ENCODE measurements around the gene IQGAP3.
A peak's percentile ranks its signal among the peaks of the same experiment; 100 is the strongest.

DNA sequence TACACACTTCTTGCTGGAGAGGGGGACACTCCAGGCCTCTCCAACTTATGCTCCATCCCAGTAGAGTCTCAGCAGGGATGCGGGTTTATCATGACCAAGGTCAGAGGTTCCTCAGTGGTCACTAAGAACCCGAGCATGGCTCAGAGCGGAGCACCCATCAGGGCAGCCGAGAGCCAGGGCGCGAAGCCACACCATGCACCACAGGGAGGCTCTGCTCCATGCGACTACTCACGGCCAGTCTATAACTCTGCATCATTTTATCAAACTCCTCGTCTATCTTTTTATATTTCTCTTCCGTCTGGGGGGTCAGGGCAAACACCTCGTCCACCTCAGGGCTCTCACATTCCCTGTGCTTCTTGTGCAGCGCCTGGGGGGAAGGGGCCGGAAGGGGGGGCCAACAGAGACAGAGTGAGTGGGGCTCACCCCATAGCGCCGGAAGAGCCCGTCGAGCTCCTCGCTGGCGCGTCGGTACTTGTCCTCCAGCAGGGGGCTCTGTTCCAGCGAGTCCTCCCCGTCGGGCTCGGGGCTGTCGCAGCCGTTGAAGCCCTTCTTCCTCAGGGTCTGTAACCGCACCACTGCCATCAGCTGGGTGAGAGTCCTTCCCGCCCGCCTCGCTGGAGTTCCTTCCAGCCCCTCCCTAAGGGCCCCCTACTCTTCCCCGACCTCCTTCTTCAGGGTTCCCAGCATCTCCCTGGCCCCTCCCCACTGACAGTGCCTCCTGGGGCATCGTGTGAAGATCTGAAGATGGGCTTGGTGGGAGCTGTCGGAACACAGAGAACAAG, 91.8 kb downstream of the IQGAP3 start:
- TF ChIP-seq EP300 (IDR thresholded peaks at IDR 0.05), result no peak
- TF ChIP-seq, protein P1, sequence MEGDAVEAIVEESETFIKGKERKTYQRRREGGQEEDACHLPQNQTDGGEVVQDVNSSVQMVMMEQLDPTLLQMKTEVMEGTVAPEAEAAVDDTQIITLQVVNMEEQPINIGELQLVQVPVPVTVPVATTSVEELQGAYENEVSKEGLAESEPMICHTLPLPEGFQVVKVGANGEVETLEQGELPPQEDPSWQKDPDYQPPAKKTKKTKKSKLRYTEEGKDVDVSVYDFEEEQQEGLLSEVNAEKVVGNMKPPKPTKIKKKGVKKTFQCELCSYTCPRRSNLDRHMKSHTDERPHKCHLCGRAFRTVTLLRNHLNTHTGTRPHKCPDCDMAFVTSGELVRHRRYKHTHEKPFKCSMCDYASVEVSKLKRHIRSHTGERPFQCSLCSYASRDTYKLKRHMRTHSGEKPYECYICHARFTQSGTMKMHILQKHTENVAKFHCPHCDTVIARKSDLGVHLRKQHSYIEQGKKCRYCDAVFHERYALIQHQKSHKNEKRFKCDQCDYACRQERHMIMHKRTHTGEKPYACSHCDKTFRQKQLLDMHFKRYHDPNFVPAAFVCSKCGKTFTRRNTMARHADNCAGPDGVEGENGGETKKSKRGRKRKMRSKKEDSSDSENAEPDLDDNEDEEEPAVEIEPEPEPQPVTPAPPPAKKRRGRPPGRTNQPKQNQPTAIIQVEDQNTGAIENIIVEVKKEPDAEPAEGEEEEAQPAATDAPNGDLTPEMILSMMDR (IDR thresholded peaks at IDR 0.05), result peak; percentile 66 to 81 (median 76)
